GM12874 (cell line): ENCODE data around the gene HSPG2.

Experiments
- TF ChIP-seq, protein P1 (sequence below): IDR thresholded peaks from 2 replicates; pipeline ENCODE4 v1.5.1; 2011; ENCODE audit warnings: low read depth, mild to moderate bottlenecking, control low read depth, low read length, moderate library complexity; ENCODE audit not compliant: insufficient read depth

Gene HSPG2

DNA sequence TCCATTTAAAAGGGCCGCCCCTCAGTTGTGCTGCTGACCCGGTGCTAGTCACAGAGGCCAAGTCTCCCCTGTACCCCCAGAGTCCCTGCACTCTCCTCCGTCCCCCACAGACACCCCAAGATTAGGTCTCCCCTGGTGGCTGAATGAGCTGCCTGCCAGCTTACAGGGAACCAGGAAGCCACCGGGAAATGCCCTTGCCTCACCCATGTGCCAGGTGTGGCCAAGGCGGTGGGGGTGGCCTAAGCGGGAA is 32.7 kb downstream of the HSPG2 start:
- TF ChIP-seq, protein P1, sequence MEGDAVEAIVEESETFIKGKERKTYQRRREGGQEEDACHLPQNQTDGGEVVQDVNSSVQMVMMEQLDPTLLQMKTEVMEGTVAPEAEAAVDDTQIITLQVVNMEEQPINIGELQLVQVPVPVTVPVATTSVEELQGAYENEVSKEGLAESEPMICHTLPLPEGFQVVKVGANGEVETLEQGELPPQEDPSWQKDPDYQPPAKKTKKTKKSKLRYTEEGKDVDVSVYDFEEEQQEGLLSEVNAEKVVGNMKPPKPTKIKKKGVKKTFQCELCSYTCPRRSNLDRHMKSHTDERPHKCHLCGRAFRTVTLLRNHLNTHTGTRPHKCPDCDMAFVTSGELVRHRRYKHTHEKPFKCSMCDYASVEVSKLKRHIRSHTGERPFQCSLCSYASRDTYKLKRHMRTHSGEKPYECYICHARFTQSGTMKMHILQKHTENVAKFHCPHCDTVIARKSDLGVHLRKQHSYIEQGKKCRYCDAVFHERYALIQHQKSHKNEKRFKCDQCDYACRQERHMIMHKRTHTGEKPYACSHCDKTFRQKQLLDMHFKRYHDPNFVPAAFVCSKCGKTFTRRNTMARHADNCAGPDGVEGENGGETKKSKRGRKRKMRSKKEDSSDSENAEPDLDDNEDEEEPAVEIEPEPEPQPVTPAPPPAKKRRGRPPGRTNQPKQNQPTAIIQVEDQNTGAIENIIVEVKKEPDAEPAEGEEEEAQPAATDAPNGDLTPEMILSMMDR = no peak

DNA sequence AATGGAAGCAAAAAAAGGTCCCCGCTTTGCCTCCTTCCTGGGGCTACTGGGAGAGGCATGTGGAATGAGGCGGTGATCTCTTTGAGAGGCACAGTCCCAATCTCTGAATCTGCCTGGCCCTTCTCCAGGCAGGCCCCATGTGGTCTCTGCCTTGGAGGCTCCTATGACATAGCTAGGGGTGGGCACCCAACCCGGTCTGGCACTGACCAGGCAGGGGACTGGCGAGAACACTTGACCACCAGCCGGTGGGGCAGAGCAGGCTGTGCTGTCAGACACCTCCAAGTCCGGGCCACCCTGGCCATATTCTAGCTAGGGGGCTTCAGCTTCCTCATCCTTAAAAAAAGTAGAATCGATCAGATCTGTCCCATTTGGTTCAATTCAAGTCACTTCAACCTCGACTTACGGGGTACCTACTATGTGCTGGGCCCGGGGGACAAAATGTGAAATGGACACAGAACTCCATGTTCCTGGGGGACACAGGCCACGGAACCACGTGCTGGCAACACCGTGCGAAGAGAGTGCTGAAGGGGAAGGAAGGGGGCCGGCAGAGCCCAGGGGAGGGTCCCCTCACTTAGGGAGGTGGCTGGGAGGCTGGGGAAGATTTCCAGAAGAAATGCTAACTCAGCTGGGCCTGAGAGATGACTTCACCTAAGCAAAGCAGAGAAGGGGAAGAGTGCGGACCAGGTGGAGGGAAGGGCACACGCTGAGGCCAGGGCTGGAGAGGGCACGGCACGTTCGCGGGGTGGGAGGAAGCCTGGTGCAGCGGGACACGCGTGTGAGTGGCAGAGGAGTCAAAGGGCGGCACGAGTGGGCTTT is 33.3 kb downstream of the HSPG2 start:
- TF ChIP-seq, protein P1 = no peak

DNA sequence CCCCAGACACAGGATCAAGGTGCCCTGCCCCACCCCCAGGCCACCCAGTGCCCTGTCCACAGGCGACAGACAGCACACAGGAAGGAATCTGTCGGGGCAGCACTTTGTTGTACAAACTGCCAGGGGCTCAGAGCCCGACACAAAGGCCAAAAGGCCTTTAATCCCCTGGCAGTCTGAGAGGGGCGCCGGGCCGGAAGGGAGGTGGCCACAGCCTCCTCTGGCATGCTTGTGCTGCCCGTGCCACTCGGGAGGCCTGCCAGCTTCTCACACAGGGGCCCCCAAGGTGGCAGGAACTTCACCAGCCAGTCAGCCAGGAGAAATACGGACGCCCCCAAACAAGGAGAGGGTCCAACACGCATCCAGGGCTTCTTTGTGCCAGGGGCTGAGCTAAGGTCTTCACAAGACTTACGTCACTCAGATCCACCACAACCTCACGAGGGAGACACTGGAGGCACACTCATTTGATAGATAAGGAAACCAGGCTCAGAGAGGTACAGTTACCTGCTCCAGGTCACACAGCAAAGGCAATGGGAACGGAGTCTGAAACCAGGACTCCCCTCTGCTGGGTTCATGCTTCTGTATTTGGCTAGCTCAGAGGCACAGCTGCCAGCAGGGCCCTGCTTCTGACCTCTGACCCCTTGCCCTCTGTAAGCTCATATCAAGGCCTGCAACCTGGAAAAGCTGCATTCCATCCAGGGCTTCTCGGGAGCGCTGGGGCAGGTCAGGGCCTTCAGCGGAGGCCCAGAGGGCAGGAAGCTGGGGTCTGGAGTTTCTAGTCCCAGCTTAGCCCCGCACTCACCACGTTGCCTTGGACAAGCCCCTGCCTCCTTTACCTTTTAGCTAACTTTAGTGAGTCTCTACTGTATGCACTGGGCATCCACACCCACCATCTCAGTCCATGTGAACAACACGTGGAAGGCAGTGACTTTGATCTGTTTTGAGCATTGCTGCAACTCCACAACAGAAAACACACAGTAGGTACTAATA is 34.8 kb downstream of the HSPG2 start:
- TF ChIP-seq, protein P1 = no peak

DNA sequence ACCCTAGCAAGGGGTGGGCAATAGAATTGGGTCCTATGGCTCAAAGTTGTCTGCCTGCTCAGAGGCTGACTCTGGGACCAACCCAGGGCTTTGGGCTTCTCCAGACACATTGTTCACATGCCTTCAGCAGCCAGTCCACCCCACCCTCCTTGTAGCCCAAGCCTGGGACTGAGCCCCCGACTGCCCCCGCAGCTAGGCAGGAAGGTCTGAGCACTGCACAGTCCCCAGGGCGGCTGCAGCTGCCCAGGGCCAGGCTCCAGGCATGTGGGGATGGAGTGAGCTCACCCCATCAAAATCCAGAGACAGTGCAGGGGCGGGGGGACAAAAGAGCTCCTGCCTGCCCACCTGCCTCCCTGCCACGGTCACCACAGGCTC is 35.6 kb downstream of the HSPG2 start:
- TF ChIP-seq, protein P1 = no peak

DNA sequence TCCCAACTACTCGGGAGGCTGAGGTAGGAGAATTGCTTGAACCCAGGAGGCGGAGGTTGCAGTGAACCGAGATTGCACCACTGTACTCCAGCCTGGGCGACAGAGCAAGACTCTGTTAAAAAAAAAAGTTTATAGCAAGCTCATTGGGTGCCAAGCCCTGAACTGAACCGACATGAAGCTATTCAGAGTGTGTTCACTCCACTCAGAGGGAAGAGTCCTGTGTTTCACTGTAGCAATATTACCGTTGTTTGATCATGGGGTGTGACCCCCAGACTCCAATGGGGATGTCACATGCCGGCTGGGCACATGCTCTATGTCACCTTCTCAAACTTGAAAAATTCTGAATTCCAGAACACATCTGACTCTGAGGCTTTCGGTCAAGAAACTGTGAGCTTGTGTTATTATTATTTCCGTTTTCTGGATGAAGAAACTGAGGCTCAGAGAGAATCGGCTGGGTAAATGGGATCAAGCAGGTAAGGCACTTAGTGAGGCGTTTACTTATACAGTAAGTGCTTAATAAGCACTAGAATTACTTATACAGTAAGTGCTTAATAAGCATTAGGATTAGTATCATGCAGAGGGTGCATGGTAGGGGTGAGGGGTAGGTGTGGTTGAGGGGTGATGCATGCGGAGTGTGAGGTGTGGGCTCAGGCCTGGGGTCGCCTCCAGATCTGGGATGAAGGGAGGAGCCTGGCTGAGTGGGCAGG is 36.2 kb downstream of the HSPG2 start:
- TF ChIP-seq, protein P1 = no peak

DNA sequence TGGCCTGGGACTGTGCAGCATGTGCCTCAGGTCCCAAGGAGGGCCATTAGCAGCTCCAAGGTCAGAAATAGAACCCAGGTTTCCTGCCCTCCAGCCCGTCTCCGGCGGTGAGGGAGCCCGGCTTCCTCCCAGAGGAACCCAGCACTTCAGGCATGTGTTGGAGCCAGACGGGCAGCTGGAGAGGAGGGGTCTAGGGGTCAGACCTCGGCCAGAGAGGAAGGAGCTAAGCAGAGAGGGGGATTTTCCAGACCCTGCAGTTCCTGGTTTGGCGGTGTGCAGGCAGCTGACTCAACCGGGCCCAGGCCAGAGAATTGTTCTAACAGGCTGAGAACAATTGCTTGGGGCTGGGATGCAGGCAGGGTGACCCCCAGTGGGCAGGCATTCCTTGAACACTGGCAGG is 37.1 kb downstream of the HSPG2 start:
- TF ChIP-seq, protein P1 = no peak

DNA sequence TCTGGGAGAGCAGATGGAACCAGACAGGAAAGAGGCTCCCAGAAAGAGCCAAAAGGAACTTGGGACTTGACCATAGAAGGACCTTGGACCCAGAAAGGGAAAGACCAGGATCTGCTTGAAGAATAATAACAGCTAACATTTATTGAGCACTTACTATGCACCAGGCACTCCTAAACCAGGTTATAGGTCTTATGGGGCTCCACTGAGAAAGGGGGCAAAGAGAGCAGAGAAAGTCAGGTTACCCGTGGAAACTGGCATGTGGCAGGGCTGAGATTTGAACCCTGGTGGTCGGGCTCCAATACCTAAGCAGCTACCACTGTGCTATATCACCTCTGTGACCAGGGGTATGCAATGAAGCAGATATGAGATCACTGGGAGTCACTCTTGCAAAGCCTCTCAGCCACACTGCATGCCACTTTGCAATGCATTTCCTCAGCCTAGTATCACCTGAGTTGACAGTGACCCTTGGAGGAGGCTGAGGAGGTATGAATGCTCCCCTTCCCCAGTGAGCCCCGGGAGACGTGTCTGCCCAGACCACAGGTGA is 37.8 kb downstream of the HSPG2 start:
- TF ChIP-seq, protein P1 = no peak
